Neural progenitor cell (in vitro differentiated cells): Measurements from ENCODE around the gene CHAC1.

Experiments used
- EZH2 ChIP-seq: fragments of 200-600 bp; sonication (generic); IDR thresholded peaks from 2 replicates; pipeline ENCODE4 v1.6.1; 2017; ENCODE audit warnings: antibody characterized with exemption, mild to moderate bottlenecking, moderate library complexity
- TF ChIP-seq, protein P1 (sequence below): fragments of 200-600 bp; sonication (generic); IDR thresholded peaks from 2 replicates; pipeline ENCODE4 v1.5.1; 2017; ENCODE audit warnings: antibody characterized with exemption, mild to moderate bottlenecking

DNA sequence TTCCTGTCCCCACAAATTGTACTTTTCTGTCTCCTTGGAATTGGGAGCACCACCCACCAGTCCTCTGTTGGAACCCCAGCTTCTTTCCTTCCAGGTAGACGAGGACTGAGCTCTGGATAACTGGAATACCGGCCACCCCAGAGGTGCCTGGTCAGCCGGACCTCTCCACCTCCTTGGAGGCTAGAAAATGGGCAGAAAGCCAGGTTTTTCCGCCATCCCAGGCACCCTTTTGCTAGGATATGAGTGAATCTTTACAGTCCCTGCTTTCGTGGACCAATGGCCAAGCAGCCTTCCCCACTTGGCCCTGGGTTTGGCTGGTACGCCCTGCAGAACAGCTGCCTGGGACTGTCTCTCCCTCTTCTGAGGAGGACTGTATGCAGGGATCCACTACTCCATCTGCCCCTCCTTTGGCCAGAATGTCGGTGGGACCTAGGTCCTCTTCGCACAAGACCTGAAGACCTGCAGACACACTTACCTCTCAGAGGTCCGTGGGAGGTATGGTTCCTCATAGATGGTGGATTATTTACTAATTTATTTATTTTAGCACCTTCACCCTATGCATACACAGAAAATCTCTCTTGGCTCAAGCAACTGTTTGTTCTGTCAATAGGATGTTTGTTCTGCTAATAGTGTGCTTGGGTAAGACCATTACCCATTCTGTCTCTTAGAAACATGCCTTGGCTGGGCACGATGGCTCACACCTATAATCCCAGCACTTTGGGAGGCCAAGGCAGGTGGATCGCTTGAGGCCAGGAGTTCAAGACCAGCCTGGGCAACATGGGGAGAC is 8.6 kb upstream of the CHAC1 start:
- TF ChIP-seq, protein P1, sequence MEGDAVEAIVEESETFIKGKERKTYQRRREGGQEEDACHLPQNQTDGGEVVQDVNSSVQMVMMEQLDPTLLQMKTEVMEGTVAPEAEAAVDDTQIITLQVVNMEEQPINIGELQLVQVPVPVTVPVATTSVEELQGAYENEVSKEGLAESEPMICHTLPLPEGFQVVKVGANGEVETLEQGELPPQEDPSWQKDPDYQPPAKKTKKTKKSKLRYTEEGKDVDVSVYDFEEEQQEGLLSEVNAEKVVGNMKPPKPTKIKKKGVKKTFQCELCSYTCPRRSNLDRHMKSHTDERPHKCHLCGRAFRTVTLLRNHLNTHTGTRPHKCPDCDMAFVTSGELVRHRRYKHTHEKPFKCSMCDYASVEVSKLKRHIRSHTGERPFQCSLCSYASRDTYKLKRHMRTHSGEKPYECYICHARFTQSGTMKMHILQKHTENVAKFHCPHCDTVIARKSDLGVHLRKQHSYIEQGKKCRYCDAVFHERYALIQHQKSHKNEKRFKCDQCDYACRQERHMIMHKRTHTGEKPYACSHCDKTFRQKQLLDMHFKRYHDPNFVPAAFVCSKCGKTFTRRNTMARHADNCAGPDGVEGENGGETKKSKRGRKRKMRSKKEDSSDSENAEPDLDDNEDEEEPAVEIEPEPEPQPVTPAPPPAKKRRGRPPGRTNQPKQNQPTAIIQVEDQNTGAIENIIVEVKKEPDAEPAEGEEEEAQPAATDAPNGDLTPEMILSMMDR = no peak
- TF ChIP-seq EZH2 = no peak
